Thoracic aorta (tissue), 2 donors: ENCODE data around the gene RPS19. TPM values are rescaled to one million over a fixed set of nuclear protein-coding genes. Genes with fewer than 3 reads are reported as not detected.

Source experiments
- ATAC-seq: fragments of 150-250 bp; one replicate; pipeline ENCODE4 v1.8.0; 2017; ENCODE audit warnings: low read depth; ENCODE audit not compliant: insufficient number of reproducible peaks, low FRiP score
- DNase-seq: peaks from one replicate; pipeline ENCODE4 v3.0.0-alpha.2; 2020; ENCODE audit warnings: low spot score
- H3K27ac ChIP-seq, 2 donors: fragments of 200-600 bp; sonication (generic); 1 replicate in 1 of 2; 2 replicates in 1 of 2; pipeline ENCODE4 v1.5.1; 2016; ENCODE audit warnings: mild to moderate bottlenecking in 2 of 2, moderate library complexity in 2 of 2
- H3K27me3 ChIP-seq: fragments of 200-600 bp; sonication (generic); replicated peaks from 2 replicates; pipeline ENCODE4 v1.6.0; 2016; ENCODE audit warnings: mild to moderate bottlenecking; ENCODE audit not compliant: insufficient read depth
- H3K36me3 ChIP-seq: fragments of 200-600 bp; sonication (generic); one replicate; pipeline ENCODE4 v1.5.1; 2016
- H3K4me1 ChIP-seq, 2 donors: fragments of 200-600 bp; sonication (generic); 1 replicate in 1 of 2; 2 replicates in 1 of 2; pipeline versions ENCODE4 v1.5.1 to v1.6.0; 2016; ENCODE audit warnings: low read depth in 2 of 2, mild to moderate bottlenecking in 1 of 2; ENCODE audit not compliant: control insufficient read depth in 1 of 2
- H3K4me3 ChIP-seq: fragments of 200-600 bp; sonication (generic); 2 replicates; pipeline ENCODE4 v1.5.1; 2016; ENCODE audit warnings: mild to moderate bottlenecking
- H3K9me3 ChIP-seq: fragments of 200-600 bp; sonication (generic); 2 replicates; pipeline ENCODE4 v1.5.1; 2016
- CTCF ChIP-seq: fragments of 200-600 bp; sonication (generic); IDR thresholded peaks from one replicate; pipeline ENCODE4 v1.5.1; 2019; ENCODE audit warnings: antibody characterized with exemption
- total RNA-seq, 2 donors: library from RNA; depleted of rRNA; stranded (reverse); fragments of >200 nt; gene quantifications; one replicate each; pipeline versions ENCODE4 v1.1.0 to v1.2.3, GENCODE V29; 2016

RPS19 gene
- total RNA-seq, 2 donors from 2014 or later = 347 to 429 TPM

DNA sequence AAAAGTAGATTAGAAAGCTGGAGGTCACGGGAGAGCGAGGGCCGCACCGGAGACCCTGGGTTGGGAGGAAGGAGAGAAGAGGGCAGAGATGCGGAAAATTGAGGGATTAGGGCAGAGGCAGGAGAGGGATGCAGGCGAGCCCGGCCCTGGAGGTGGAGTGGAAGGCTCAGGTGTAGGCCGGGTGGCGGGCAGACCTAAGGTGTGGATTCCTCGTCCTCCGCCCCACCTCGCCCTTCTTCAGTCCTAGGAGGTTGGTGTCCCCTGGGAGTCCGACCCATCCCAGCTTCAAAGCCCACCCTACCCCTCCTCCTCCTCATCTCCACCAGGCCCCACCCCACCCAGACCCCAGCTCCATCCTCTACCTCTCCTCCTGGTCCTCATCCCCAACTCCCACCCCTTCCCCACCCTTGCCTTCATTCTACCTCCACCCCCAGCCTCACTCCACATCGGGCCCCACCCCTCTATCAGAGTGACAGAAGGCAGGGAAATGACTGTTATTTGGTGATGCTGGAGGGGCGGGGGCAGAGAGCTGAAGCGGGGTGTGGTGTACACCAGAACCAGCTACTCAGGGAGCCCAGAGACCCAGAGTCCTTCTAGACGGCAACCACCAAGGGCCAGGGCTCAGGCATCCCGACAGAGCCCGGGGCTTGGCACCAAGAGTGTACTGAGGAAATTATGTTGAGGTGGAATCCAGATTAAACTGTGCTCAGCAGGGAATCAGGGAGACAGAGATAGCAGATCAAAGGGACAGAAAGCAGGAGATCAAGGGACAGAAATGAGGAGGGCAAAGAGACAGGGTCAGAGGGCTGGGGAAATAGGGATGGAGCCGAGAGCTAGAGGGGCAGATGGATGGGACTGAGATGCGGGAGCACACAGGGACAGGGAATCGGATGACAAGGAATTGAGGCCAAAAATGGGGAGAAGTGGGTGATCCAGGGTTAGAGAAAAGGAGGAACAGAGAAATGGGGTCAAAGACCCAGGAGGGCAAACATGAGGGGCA is 61.8 kb downstream of the RPS19 start:
- ATAC-seq (no peak), DNase-seq (no peak)
- no peaks in the 10 kb centered on the region for H3K4me1 ChIP-seq
- no peak overlapping the region for H3K27ac ChIP-seq
- no peak for TF ChIP-seq CTCF
- H3K27me3 ChIP-seq = peaks cover 12% of the 10 kb centered on the region
- no peaks in the 10 kb centered on the region for H3K9me3 ChIP-seq
- H3K36me3 ChIP-seq = no peaks in the 10 kb centered on the region
- H3K4me3 ChIP-seq = no peak overlapping the region

Other genes with a start within 250 kb of the RPS19 start
- 1 to 10 TPM in 1 of 2 donors, not detected in 1; 4.0 TPM for gene CEACAM4, start 233.2 kb upstream of the RPS19 start, total RNA-seq
- not detected for gene CEACAM7, start 172.0 kb upstream of the RPS19 start, total RNA-seq
- not detected for gene CEACAM5, start 151.6 kb upstream of the RPS19 start, total RNA-seq
- gene CEACAM6, start 104.7 kb upstream of the RPS19 start, total RNA-seq = not detected
- gene CEACAM3, start 63.7 kb upstream of the RPS19 start, total RNA-seq = not detected
- gene LYPD4, start 15.6 kb upstream of the RPS19 start, total RNA-seq = not detected
- not detected for gene DMRTC2, start 15.2 kb upstream of the RPS19 start, total RNA-seq
- not detected for gene CD79A, start 17.0 kb downstream of the RPS19 start, total RNA-seq
- 100 to 1,000 TPM in 1 of 2 donors, 10 to 100 TPM in 1; 75.3 to 104 TPM for gene ARHGEF1, start 22.9 kb downstream of the RPS19 start, total RNA-seq
- gene ERFL, start 68.2 kb downstream of the RPS19 start, total RNA-seq = under 1 TPM; 0.28 to 0.41 TPM
- gene RABAC1, start 99.1 kb downstream of the RPS19 start, total RNA-seq = 100 to 1,000 TPM; 130 to 332 TPM
- gene ATP1A3, start 134.0 kb downstream of the RPS19 start, total RNA-seq = under 1 TPM in 1 of 2 donors, not detected in 1; 0.14 TPM
- 10 to 100 TPM; 22.3 to 24.8 TPM for gene GRIK5, start 210.0 kb downstream of the RPS19 start, total RNA-seq
- gene ZNF574, start 215.9 kb downstream of the RPS19 start, total RNA-seq = 10 to 100 TPM; 20.4 to 24.2 TPM